Astrocyte of the spinal cord (primary cell): ENCODE results near the gene PLOD1.

Experiments used
- DNase-seq: peaks from one replicate; pipeline ENCODE4 v3.0.0; 2011; ENCODE audit warnings: low read depth, low spot score
- H3K4me3 ChIP-seq: 2 replicates; pipeline ENCODE4 v1.5.1; 2011; ENCODE audit warnings: low read depth, mild to moderate bottlenecking, low read length, moderate library complexity
- in situ Hi-C: cut with HindIII; loops from 2 replicates; pipeline ENCODE4 v1.10.0; 2017; ENCODE audit warnings: low sequenced_read_pairs
- TF ChIP-seq, protein P1 (sequence below): IDR thresholded peaks from 2 replicates; pipeline ENCODE4 v1.5.1; 2012; ENCODE audit warnings: low read depth, mild to moderate bottlenecking, low read length, inconsistent platforms

The PLOD1 gene

GRCh38 chr1:11977625-11978024 lies 43.1 kb downstream of the PLOD1 start:
- in situ Hi-C loops, result no loop called here
- DNase-seq, result no peak
- TF ChIP-seq, protein P1, sequence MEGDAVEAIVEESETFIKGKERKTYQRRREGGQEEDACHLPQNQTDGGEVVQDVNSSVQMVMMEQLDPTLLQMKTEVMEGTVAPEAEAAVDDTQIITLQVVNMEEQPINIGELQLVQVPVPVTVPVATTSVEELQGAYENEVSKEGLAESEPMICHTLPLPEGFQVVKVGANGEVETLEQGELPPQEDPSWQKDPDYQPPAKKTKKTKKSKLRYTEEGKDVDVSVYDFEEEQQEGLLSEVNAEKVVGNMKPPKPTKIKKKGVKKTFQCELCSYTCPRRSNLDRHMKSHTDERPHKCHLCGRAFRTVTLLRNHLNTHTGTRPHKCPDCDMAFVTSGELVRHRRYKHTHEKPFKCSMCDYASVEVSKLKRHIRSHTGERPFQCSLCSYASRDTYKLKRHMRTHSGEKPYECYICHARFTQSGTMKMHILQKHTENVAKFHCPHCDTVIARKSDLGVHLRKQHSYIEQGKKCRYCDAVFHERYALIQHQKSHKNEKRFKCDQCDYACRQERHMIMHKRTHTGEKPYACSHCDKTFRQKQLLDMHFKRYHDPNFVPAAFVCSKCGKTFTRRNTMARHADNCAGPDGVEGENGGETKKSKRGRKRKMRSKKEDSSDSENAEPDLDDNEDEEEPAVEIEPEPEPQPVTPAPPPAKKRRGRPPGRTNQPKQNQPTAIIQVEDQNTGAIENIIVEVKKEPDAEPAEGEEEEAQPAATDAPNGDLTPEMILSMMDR, result no peak
- no peak overlapping the region for H3K4me3 ChIP-seq

DNA sequence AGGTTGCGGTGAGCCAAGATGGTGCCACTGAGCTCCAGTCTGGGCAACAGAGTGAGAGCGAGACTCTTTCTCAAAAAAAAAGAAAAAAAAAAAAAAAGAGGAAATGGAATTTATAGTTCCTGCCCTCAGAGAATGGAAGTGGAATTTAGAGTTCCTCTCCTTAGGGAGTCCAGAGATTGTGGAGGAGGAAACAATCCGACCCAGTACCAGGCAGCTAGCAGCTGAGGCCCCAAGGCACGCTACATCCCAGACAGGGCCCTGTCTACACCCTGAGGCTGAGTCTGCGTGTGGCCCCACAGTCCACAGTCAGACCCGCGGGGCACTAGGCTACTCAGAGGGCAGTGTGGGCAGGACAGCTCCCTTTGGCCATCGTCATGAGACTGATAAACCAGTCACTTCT lies 43.8 kb downstream of the PLOD1 start:
- TF ChIP-seq, protein P1, result no peak
- in situ Hi-C loops, result no loop called here
- no peak for DNase-seq
- H3K4me3 ChIP-seq, result no peak overlapping the region

DNA sequence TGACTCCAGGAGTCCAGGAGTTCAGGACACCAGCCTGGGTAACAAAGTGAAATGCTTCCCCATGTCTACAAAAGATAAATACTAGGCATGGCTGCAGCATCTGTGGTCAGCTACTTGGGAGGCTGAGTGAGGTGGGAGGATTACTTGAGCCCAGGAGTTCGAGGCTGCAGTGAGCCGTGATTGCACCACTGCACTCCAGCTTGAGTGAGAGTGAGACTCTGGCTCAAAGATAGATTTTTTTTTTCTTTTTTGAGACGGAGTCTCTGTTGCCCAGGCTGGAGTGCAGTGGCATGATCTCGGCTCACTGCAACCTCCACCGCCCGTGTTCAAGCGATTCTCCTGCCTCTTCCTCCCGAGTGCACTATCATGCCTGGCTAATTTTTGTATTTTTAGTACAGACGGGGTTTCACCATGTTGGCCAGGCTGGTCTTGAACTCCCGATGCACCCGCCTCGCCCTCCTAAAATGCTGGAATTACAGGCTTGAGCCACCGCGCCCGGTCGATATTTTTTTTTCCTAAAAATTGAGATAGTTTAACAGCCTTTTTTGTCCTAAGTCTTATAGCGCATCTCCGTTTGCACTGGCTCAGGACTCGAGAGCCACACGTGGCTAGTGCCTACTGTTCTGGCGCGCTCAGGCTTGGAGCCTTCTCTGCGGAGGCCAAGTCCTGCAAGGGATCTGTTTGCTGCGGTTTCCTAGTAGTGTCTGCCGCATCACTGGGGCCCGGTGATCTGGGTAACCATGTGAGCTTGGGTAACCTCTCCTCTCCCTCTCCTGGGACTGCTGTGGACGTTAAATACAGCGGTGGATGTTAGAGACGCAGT lies 44.7 kb downstream of the PLOD1 start:
- peak overlapping the region; percentile 97 for H3K4me3 ChIP-seq
- in situ Hi-C loops, result no loop called here
- DNase-seq, result no peak
- TF ChIP-seq, protein P1, result no peak

GRCh38 chr1:11979851-11980675 lies 45.5 kb downstream of the PLOD1 start, which contains the start of gene MFN2:
MFN2 (plus strand) TSS chr1:11980444; CDS start chr1:11989169, 8,725 bp downstream.
- in situ Hi-C loops, result no loop called here
- TF ChIP-seq, protein P1, result no peak
- peak within 1 kb of the TSS; percentile 97 for H3K4me3 ChIP-seq
- peak; percentile 98 for DNase-seq

GRCh38 chr1:11980676-11980972 lies 46.1 kb downstream of the PLOD1 start:
- H3K4me3 ChIP-seq, result peak overlapping the region; percentile 97
- TF ChIP-seq, protein P1, result no peak
- in situ Hi-C loops, result no loop called here
- no peak for DNase-seq

GRCh38 chr1:11981378-11982009 lies 47.0 kb downstream of the PLOD1 start:
- no peak overlapping the region for H3K4me3 ChIP-seq
- in situ Hi-C loops, result no loop called here
- DNase-seq, result no peak
- TF ChIP-seq, protein P1, result no peak
